Right lobe of liver (tissue), 6 donors: ENCODE measurements around the gene RRAS2. TPM values are rescaled to one million over a fixed set of nuclear protein-coding genes. Genes with fewer than 3 reads are reported as not detected.
A peak's percentile ranks its signal among the peaks of the same experiment; 100 is the strongest.

Experiments used
- ATAC-seq, 4 donors: fragments of 200-7000 bp; cut with Tn5 transposase; one replicate each; pipeline ENCODE4 v1.9.1; 2020; ENCODE audit warnings: mild to moderate bottlenecking in 4 of 4, moderate library complexity in 4 of 4
- DNase-seq, 3 donors: peaks; one replicate each; pipeline ENCODE4 v3.0.0-alpha.2; 2020
- H3K27ac ChIP-seq, 3 donors: fragments of 200-600 bp; one replicate each; pipeline ENCODE4 v1.8.0; 2022
- H3K27me3 ChIP-seq, 2 donors: fragments of 200-600 bp; one replicate each; pipeline ENCODE4 v1.8.0; 2022
- H3K36me3 ChIP-seq, 4 donors: fragments of 200-600 bp; sonication (generic) in 1 of 4; one replicate each; pipeline versions ENCODE4 v1.5.1 to v1.8.0; 2017 to 2022; ENCODE audit warnings: control low read depth in 1 of 4
- H3K4me1 ChIP-seq, 4 donors: fragments of 200-600 bp; sonication (generic) in 1 of 4; one replicate each; pipeline versions ENCODE4 v1.5.1 to v1.8.0; 2017 to 2022; ENCODE audit warnings: control low read depth in 1 of 4
- H3K4me3 ChIP-seq, 3 donors: fragments of 200-600 bp; one replicate each; pipeline ENCODE4 v1.8.0; 2022
- H3K9me3 ChIP-seq, 4 donors: fragments of 200-600 bp; sonication (generic) in 1 of 4; one replicate each; pipeline versions ENCODE4 v1.5.1 to v1.8.0; 2017 to 2022; ENCODE audit warnings: control low read depth in 1 of 4
- CTCF ChIP-seq, 4 donors: fragments of 200-600 bp in 3 of 4; fragments of 450-650 bp in 1 of 4; IDR thresholded peaks; one replicate each; pipeline versions ENCODE4 v1.5.1 to v1.8.0; 2016 to 2022; ENCODE audit warnings: antibody characterized with exemption in 4 of 4, mild to moderate bottlenecking in 2 of 4
- POLR2A ChIP-seq: fragments of 450-650 bp; IDR thresholded peaks from one replicate; pipeline ENCODE4 v1.6.1; 2017; ENCODE audit warnings: antibody characterized with exemption, mild to moderate bottlenecking
- WGBS: methylation state at CpG from one replicate; pipeline ENCODE4 v1.1.6; 2018; ENCODE audit warnings: low coverage, low lambda C conversion rate; ENCODE audit not compliant: insufficient coverage; ENCODE audit errors: missing lambda C conversion rate; 5-methylcytosine and 5-hydroxymethylcytosine counted together
- intact Hi-C, 2 donors: fragments of 100-400 bp; cut with DNase I; formaldehyde crosslinking; loops; one replicate each; pipeline versions ENCODE4 v1.11.2 to v1.14.1; 2022
- total RNA-seq, 6 experiments: library from RNA; depleted of rRNA in 2 of 6; stranded (reverse); fragments of >200 nt in 2 of 6; fragmentation: NEBNext Ultra II Directional in 3 of 6; extraction: Animal tissue kit (Norgen Biotek cat#: 25700) in 3 of 6; gene quantifications; one replicate each; pipeline versions ENCODE4 v1.1.0 to v1.2.4, GENCODE V29; 2016 to 2023
- donor health status: DM: no; HTN: yes; CAD: no.
- donor health status: DM: no; HTN: no; CAD: no.
- donor health status: DM: no; HTN: no; CAD: no.
- donor health status: DM: no; HTN: yes; CAD: no.
- donor health status: DM: no; HTN: yes; CAD: no.

RRAS2 gene
- total RNA-seq, 6 experiments from 2014 or later = 21.0 to 44.8 (median 31.1) TPM

GRCh38 chr11:14396273-14396672 is 37.3 kb upstream of the RRAS2 start:
- Histone ChIP-seq H3K4me3 (no peak overlapping the region), H3K36me3 (no peaks in the 10 kb centered on the region), H3K27ac (no peak overlapping the region), H3K4me1 (peaks cover 0 to 7% (median 0%) of the 10 kb centered on the region in 4 donors), H3K27me3 (no peaks in the 10 kb centered on the region), H3K9me3 (no peaks in the 10 kb centered on the region)
- ATAC-seq = no peak
- TF ChIP-seq CTCF (IDR thresholded peaks at IDR 0.05) (no peak), POLR2A (no peak)
- intact Hi-C loops = no loop called here
- DNase-seq = no peak

- Histone ChIP-seq H3K36me3 (no peaks in the 10 kb centered on the region), H3K27ac (no peak overlapping the region), H3K4me3 (no peak overlapping the region), H3K9me3 (no peaks in the 10 kb centered on the region), H3K4me1 (peaks cover 0 to 19% (median 0%) of the 10 kb centered on the region in 4 donors), H3K27me3 (no peaks in the 10 kb centered on the region)
- intact Hi-C loops = no loop called here
- TF ChIP-seq POLR2A (no peak), CTCF (IDR thresholded peaks at IDR 0.05) (no peak)
- ATAC-seq = no peak
- WGBS = 96% methylated on average over 6 of the region's 6 CpGs
- DNase-seq = no peak
These were observed 34.9 kb upstream of the RRAS2 start for GRCh38 chr11:14393889-14394288.

GRCh38 chr11:14393129-14393528 is 34.1 kb upstream of the RRAS2 start:
- H3K4me3 ChIP-seq = no peak overlapping the region
- H3K4me1 ChIP-seq = peaks cover 0 to 23% (median 0%) of the 10 kb centered on the region in 4 donors
- no peak for ATAC-seq
- TF ChIP-seq POLR2A (no peak), CTCF (IDR thresholded peaks at IDR 0.05) (no peak)
- no peaks in the 10 kb centered on the region for H3K9me3 ChIP-seq
- no peak for DNase-seq
- no peaks in the 10 kb centered on the region for H3K36me3 ChIP-seq
- H3K27ac ChIP-seq = no peak overlapping the region
- intact Hi-C loops = no loop called here
- H3K27me3 ChIP-seq = no peaks in the 10 kb centered on the region
- 94% methylated on average over 3 of the region's 5 CpGs for WGBS

- no peak for TF ChIP-seq CTCF (IDR thresholded peaks at IDR 0.05)
- H3K27ac ChIP-seq = no peak overlapping the region
- WGBS = 92% methylated on average over 1 of the region's 1 CpG
- no peaks in the 10 kb centered on the region for H3K27me3 ChIP-seq
- peak in 3 of 4 donors; percentile 21 to 54 (median 43) for ATAC-seq
- intact Hi-C loops = no loop called here
- no peaks in the 10 kb centered on the region for H3K36me3 ChIP-seq
- no peak overlapping the region for H3K4me3 ChIP-seq
- H3K9me3 ChIP-seq = no peaks in the 10 kb centered on the region
- no peak for DNase-seq
- peaks cover 0 to 24% (median 0%) of the 10 kb centered on the region in 4 donors for H3K4me1 ChIP-seq
These were observed 31.7 kb upstream of the RRAS2 start for GRCh38 chr11:14390669-14391068.

DNA sequence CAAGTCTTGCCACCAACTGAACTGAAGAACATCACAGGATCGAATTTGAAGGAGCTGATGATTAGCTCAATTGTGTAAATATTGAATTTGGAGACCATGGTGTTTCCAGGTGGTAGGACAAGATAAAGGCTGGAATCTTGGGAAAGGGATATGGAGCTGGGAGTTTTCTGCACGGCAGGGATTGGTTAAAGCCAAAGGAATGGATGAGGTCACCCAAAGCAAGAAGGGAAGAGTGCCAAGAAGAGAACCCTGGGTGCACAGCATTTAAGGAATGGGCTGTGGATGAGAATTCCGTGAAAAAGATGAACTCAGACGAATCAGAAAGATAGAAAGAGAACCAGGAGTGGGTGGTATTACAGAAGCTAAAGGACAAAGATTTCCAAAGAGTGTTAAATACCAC is 29.4 kb upstream of the RRAS2 start:
- 46% methylated on average over 4 of the region's 4 CpGs for WGBS
- DNase-seq (no peak), ATAC-seq (peak in 2 of 4 donors; percentile 33 to 54)
- TF ChIP-seq POLR2A = no peak
- no peak for TF ChIP-seq CTCF (IDR thresholded peaks at IDR 0.05)
- no peak overlapping the region for H3K27ac ChIP-seq
- intact Hi-C loops = no loop called here
- H3K4me3 ChIP-seq = no peak overlapping the region
- H3K27me3 ChIP-seq = no peaks in the 10 kb centered on the region
- H3K36me3 ChIP-seq = no peaks in the 10 kb centered on the region
- no peaks in the 10 kb centered on the region for H3K9me3 ChIP-seq
- peaks cover 0 to 28% (median 0%) of the 10 kb centered on the region in 4 donors for H3K4me1 ChIP-seq
